ENCODE results near the gene APLF. TPM values are rescaled to one million over a fixed set of nuclear protein-coding genes. Genes with fewer than 3 reads are reported as not detected.

APLF gene
- total and polyA plus RNA-seq, 2 experiments from 2014 or later = 3.0 to 3.7 TPM

DNA sequence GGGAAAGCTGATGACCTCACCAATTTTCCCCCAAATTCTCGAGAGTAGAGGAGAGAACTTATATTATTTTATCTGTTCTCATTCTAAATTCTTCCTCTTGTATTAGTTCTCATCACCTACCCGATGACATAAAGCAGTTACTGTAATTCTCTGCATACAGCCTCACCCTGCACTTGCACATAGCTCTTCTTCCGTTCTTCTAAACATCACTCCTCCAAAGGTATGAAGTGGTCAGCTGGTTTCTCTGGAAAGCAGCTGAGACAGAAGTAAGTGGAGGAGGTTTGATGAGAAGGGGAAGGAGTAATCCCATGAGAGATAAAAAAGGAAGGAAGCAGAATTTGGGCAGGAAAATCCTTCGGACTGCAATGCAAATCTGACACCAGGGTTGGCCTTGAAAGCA, 39.3 kb upstream of the APLF start:
- DNase-seq (ENCODE audit: low spot score) (no peak), ATAC-seq (no peak)
- H3K9me2 ChIP-seq (ENCODE audit: insufficient read depth) = peaks cover 9% of the 10 kb centered on the region
- no peaks in the 10 kb centered on the region for H3K36me3 ChIP-seq (ENCODE audit: insufficient read depth)
- TF ChIP-seq ZNF331 (CRISPR knock-in tag; IDR thresholded peaks at IDR 0.05; ENCODE audit: low read depth) (no peak), EZH2phosphoT487 (IDR thresholded peaks at IDR 0.05; ENCODE audit: unreplicated experiment) (no peak), CREB1 (CRISPR knock-in tag; IDR thresholded peaks at IDR 0.05; ENCODE audit: low read depth) (no peak), EZH2 (IDR thresholded peaks at IDR 0.05; ENCODE audit: low read depth, unreplicated experiment) (no peak), ZNF114 (CRISPR knock-in tag; IDR thresholded peaks at IDR 0.05) (no peak), NANOG (IDR thresholded peaks at IDR 0.05; ENCODE audit: borderline replicate concordance) (no peak), STAT1 (IDR thresholded peaks at IDR 0.05; ENCODE audit: unreplicated experiment) (no peak), POLR2AphosphoS5 (IDR thresholded peaks at IDR 0.05; ENCODE audit: low read depth) (no peak), JUNB (IDR thresholded peaks at IDR 0.05; ENCODE audit: unreplicated experiment) (no peak)
- TF ChIP-seq, protein P1, sequence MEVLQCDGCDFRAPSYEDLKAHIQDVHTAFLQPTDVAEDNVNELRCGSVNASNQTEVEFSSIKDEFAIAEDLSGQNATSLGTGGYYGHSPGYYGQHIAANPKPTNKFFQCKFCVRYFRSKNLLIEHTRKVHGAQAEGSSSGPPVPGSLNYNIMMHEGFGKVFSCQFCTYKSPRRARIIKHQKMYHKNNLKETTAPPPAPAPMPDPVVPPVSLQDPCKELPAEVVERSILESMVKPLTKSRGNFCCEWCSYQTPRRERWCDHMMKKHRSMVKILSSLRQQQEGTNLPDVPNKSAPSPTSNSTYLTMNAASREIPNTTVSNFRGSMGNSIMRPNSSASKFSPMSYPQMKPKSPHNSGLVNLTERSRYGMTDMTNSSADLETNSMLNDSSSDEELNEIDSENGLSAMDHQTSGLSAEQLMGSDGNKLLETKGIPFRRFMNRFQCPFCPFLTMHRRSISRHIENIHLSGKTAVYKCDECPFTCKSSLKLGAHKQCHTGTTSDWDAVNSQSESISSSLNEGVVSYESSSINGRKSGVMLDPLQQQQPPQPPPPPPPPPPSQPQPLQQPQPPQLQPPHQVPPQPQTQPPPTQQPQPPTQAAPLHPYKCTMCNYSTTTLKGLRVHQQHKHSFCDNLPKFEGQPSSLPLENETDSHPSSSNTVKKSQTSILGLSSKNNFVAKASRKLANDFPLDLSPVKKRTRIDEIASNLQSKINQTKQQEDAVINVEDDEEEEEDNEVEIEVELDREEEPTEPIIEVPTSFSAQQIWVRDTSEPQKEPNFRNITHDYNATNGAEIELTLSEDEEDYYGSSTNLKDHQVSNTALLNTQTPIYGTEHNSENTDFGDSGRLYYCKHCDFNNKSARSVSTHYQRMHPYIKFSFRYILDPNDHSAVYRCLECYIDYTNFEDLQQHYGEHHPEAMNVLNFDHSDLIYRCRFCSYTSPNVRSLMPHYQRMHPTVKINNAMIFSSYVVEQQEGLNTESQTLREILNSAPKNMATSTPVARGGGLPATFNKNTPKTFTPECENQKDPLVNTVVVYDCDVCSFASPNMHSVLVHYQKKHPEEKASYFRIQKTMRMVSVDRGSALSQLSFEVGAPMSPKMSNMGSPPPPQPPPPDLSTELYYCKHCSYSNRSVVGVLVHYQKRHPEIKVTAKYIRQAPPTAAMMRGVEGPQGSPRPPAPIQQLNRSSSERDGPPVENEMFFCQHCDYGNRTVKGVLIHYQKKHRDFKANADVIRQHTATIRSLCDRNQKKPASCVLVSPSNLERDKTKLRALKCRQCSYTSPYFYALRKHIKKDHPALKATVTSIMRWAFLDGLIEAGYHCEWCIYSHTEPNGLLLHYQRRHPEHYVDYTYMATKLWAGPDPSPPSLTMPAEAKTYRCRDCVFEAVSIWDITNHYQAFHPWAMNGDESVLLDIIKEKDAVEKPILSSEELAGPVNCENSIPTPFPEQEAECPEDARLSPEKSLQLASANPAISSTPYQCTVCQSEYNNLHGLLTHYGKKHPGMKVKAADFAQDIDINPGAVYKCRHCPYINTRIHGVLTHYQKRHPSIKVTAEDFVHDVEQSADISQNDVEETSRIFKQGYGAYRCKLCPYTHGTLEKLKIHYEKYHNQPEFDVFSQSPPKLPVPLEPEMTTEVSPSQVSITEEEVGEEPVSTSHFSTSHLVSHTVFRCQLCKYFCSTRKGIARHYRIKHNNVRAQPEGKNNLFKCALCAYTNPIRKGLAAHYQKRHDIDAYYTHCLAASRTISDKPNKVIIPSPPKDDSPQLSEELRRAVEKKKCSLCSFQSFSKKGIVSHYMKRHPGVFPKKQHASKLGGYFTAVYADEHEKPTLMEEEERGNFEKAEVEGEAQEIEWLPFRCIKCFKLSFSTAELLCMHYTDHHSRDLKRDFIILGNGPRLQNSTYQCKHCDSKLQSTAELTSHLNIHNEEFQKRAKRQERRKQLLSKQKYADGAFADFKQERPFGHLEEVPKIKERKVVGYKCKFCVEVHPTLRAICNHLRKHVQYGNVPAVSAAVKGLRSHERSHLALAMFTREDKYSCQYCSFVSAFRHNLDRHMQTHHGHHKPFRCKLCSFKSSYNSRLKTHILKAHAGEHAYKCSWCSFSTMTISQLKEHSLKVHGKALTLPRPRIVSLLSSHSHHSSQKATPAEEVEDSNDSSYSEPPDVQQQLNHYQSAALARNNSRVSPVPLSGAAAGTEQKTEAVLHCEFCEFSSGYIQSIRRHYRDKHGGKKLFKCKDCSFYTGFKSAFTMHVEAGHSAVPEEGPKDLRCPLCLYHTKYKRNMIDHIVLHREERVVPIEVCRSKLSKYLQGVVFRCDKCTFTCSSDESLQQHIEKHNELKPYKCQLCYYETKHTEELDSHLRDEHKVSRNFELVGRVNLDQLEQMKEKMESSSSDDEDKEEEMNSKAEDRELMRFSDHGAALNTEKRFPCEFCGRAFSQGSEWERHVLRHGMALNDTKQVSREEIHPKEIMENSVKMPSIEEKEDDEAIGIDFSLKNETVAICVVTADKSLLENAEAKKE (CRISPR knock-in tag; IDR thresholded peaks at IDR 0.05) = no peak
- TF ChIP-seq, protein P2, sequence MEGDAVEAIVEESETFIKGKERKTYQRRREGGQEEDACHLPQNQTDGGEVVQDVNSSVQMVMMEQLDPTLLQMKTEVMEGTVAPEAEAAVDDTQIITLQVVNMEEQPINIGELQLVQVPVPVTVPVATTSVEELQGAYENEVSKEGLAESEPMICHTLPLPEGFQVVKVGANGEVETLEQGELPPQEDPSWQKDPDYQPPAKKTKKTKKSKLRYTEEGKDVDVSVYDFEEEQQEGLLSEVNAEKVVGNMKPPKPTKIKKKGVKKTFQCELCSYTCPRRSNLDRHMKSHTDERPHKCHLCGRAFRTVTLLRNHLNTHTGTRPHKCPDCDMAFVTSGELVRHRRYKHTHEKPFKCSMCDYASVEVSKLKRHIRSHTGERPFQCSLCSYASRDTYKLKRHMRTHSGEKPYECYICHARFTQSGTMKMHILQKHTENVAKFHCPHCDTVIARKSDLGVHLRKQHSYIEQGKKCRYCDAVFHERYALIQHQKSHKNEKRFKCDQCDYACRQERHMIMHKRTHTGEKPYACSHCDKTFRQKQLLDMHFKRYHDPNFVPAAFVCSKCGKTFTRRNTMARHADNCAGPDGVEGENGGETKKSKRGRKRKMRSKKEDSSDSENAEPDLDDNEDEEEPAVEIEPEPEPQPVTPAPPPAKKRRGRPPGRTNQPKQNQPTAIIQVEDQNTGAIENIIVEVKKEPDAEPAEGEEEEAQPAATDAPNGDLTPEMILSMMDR (conservative IDR thresholded peaks at IDR 0.05; ENCODE audit: low read depth in 2 of 2) = no peak
- TF ChIP-seq, protein P3, sequence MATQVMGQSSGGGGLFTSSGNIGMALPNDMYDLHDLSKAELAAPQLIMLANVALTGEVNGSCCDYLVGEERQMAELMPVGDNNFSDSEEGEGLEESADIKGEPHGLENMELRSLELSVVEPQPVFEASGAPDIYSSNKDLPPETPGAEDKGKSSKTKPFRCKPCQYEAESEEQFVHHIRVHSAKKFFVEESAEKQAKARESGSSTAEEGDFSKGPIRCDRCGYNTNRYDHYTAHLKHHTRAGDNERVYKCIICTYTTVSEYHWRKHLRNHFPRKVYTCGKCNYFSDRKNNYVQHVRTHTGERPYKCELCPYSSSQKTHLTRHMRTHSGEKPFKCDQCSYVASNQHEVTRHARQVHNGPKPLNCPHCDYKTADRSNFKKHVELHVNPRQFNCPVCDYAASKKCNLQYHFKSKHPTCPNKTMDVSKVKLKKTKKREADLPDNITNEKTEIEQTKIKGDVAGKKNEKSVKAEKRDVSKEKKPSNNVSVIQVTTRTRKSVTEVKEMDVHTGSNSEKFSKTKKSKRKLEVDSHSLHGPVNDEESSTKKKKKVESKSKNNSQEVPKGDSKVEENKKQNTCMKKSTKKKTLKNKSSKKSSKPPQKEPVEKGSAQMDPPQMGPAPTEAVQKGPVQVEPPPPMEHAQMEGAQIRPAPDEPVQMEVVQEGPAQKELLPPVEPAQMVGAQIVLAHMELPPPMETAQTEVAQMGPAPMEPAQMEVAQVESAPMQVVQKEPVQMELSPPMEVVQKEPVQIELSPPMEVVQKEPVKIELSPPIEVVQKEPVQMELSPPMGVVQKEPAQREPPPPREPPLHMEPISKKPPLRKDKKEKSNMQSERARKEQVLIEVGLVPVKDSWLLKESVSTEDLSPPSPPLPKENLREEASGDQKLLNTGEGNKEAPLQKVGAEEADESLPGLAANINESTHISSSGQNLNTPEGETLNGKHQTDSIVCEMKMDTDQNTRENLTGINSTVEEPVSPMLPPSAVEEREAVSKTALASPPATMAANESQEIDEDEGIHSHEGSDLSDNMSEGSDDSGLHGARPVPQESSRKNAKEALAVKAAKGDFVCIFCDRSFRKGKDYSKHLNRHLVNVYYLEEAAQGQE (IDR thresholded peaks at IDR 0.05; ENCODE audit: unreplicated experiment) = no peak
- TF ChIP-seq, protein P4, sequence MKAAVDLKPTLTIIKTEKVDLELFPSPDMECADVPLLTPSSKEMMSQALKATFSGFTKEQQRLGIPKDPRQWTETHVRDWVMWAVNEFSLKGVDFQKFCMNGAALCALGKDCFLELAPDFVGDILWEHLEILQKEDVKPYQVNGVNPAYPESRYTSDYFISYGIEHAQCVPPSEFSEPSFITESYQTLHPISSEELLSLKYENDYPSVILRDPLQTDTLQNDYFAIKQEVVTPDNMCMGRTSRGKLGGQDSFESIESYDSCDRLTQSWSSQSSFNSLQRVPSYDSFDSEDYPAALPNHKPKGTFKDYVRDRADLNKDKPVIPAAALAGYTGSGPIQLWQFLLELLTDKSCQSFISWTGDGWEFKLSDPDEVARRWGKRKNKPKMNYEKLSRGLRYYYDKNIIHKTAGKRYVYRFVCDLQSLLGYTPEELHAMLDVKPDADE (IDR thresholded peaks at IDR 0.05) = no peak
- Mint-ChIP-seq H3K4me3 (no peak overlapping the region), H3K36me3 (ENCODE audit: low read depth) (no peaks in the 10 kb centered on the region), H3K9me3 (peaks cover 6% of the 10 kb centered on the region; the same call in 2 of the 3 replicates), H3K27me3 (ENCODE audit: insufficient read depth, low read depth, poor library complexity) (peaks cover 2% of the 10 kb centered on the region), H3K4me1 (0 out of 3 replicates have a peak, but pooled peaks cover 4% of the 10 kb centered on the region), H3K27ac (no peak overlapping the region)
- no peak overlapping the region; the same call in 1 of the 2 replicates for H2AFZ ChIP-seq
- no peak overlapping the region for H3K27ac ChIP-seq (ENCODE audit: low read depth)
- no peaks in the 10 kb centered on the region for H3K27me3 ChIP-seq (ENCODE audit: insufficient read depth)
- H4K20me1 ChIP-seq (replicated peaks; ENCODE audit: insufficient read depth) = no peaks in the 10 kb centered on the region
- H3K79me2 ChIP-seq (replicated peaks; ENCODE audit: insufficient read depth) = no peaks in the 10 kb centered on the region
- no peaks in the 10 kb centered on the region for H3K4me1 ChIP-seq (ENCODE audit: insufficient read depth)
- H3K4me3 ChIP-seq = no peak overlapping the region
- H3K4me2 ChIP-seq = no peak overlapping the region
- no peaks in the 10 kb centered on the region for H3F3A ChIP-seq (replicated peaks; ENCODE audit: low read depth)
